Posterior vena cava (tissue), 2 donors: ENCODE results near the gene GDF9. TPM values are rescaled to one million over a fixed set of nuclear protein-coding genes. Genes with fewer than 3 reads are reported as not detected.

Experiments used
- total RNA-seq, 2 donors: library from RNA; stranded (reverse); fragmentation: NEBNext Ultra II Directional; extraction: Animal tissue kit (Norgen Biotek cat#: 25700); gene quantifications; one replicate each; pipeline ENCODE4 v1.2.1, GENCODE V29; 2021
- donor health status: DM: yes; HTN: yes; CAD: no.
- donor health status: DM: yes; HTN: yes; CAD: no.

Gene GDF9
- total RNA-seq, 2 donors from 2014 or later, result 0.33 to 0.51 TPM

Other genes starting within 250 kb of the GDF9 start
- under 1 TPM in 1 of 2 donors, not detected in 1; 0.29 TPM for gene IL13, start 208.3 kb downstream of the GDF9 start, total RNA-seq
- not detected for gene IL4, start 192.5 kb downstream of the GDF9 start, total RNA-seq
- gene KIF3A, start 128.9 kb downstream of the GDF9 start, total RNA-seq, result 10 to 100 TPM in 1 of 2 donors, 1 to 10 TPM in 1; 7.5 to 10.0 TPM
- not detected for gene CCNI2, start 119.0 kb downstream of the GDF9 start, total RNA-seq
- 10 to 100 TPM; 42.9 to 54.8 TPM for gene SEPTIN8, start 89.2 kb downstream of the GDF9 start, total RNA-seq
- not detected for gene SOWAHA, start 53.2 kb downstream of the GDF9 start, total RNA-seq
- 1 to 10 TPM; 5.2 to 6.8 TPM for gene SHROOM1, start 35.8 kb downstream of the GDF9 start, total RNA-seq
- gene UQCRQ, start 173 bp upstream of the GDF9 start, total RNA-seq, result 100 to 1,000 TPM; 364 to 379 TPM
- under 1 TPM; 0.48 to 0.69 TPM for gene LEAP2, start 7.2 kb upstream of the GDF9 start, total RNA-seq
- 10 to 100 TPM; 78.2 to 90.3 TPM for gene AFF4, start 97.2 kb upstream of the GDF9 start, total RNA-seq
- 10 to 100 TPM; 14.8 to 19.0 TPM for gene ZCCHC10, start 160.1 kb upstream of the GDF9 start, total RNA-seq
- gene HSPA4, start 185.5 kb upstream of the GDF9 start, total RNA-seq, result 10 to 100 TPM; 70.4 to 89.8 TPM